Activated T-helper 17 cell treated with anti-CD3 and anti-CD28 coated beads, Interleukin-2, amount 50 U/mL, for 72 hours (primary cell): Measurements from ENCODE around the gene NKG7. TPM values are rescaled to one million over a fixed set of nuclear protein-coding genes. Genes with fewer than 3 reads are reported as not detected.

Source experiments
- ATAC-seq: fragments of 150-1000 bp; cut with Tn5 transposase; replicated peaks from 2 replicates; pipeline ENCODE4 v1.10.0; 2021; ENCODE audit warnings: mild to moderate bottlenecking, moderate library complexity
- H3K27ac Mint-ChIP-seq: one replicate; pipeline ENCODE4 v1.8.0; 2022; ENCODE audit warnings: mixed read lengths
- H3K27me3 Mint-ChIP-seq: one replicate; pipeline ENCODE4 v1.8.0; 2022; ENCODE audit warnings: mixed read lengths
- H3K36me3 Mint-ChIP-seq: one replicate; pipeline ENCODE4 v1.8.0; 2022; ENCODE audit warnings: low read depth, mild to moderate bottlenecking, mixed read lengths
- H3K4me1 Mint-ChIP-seq: one replicate; pipeline ENCODE4 v1.8.0; 2022; ENCODE audit warnings: mixed read lengths
- H3K4me3 Mint-ChIP-seq: one replicate; pipeline ENCODE4 v1.8.0; 2022; ENCODE audit warnings: mild to moderate bottlenecking, mixed read lengths
- H3K9me3 Mint-ChIP-seq: one replicate; pipeline ENCODE4 v1.8.0; 2022; ENCODE audit warnings: mixed read lengths
- total RNA-seq, 2 donors: library from RNA; stranded (reverse); gene quantifications; one replicate each; pipeline ENCODE4 v1.2.3, GENCODE V29; 2022

NKG7 gene
- total RNA-seq, 2 donors from 2014 or later: 15.2 to 19.8 TPM

DNA sequence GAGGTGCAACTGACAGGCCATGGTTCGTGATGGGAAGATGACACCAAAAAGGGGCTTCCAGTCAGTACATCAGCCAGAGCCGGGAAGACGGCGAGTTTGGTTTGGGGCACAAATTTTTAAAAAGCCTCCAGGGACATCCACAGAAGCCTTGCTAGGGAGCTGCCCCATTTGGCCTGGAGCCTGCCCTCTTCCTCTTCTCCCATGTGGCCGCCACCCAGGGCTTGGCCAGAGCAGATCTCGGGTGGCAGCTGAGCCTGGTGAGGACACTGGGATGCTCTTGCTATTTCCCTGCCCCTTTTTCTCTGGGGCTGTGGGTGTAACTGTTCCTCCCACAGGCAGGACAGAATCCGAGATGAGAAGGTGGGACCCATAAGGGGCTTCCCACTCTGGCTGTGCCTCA, 14.5 kb downstream of the NKG7 start:
- Mint-ChIP-seq H3K4me1 (peaks cover 22% of the 10 kb centered on the region), H3K36me3 (peaks cover 6% of the 10 kb centered on the region), H3K9me3 (no peaks in the 10 kb centered on the region), H3K4me3 (no peak overlapping the region), H3K27me3 (no peaks in the 10 kb centered on the region), H3K27ac (no peak overlapping the region)
- no peak for ATAC-seq

DNA sequence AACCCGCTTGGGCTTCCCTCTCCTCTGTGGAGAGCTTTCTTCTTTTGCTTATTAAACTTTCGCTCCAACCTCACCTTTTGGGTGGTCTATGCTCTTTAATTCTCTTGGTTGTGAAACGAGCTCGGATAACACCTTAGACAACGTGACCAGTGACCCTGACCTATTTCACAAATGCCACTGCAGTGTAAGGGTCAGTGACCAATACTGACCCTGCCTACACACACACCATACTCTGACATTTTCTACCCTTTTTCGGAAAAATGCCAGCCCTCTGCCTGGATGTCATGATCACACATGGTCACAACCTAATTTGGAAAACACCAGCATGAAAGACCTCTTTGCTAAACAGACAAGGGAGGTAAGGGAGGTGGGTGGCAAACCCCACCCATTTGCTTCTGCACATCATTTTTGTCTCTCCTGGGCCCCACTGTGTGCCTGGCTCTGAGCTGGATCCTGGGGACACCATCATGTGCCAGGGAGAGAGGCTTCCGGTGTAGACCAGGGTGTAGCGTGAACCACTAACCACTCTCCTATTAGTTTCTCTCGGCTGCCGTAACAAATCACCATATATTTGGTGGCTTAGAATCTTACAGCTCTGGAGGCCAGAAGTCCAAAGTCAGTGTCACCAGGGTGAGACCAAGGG, 16.2 kb downstream of the NKG7 start:
- ATAC-seq: no peak
- H3K4me1 Mint-ChIP-seq: peaks cover 24% of the 10 kb centered on the region
- peaks cover 18% of the 10 kb centered on the region for H3K36me3 Mint-ChIP-seq

DNA sequence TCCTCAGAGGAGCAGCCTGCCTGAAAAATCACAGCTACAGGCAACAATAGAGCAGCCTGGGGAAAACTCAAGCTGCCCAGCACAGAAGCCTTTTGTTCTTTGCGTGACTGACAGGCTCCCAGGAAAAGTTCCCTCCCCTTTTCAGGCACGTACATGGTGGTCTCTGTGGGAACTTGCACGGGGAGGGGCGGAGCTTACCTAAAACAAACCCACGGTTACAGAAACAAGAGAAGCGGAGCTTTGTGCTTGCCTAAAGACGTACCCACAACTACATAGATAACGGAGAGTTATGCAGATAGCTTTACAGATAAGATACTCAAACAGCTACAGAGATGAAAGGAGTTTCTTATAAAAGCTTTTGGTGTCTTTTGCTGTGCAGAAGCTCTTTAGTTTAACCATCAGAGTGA, 17.7 kb downstream of the NKG7 start:
- H3K27me3 Mint-ChIP-seq: no peaks in the 10 kb centered on the region
- H3K4me1 Mint-ChIP-seq: peaks cover 24% of the 10 kb centered on the region
- peak overlapping the region; percentile 40 for H3K27ac Mint-ChIP-seq
- ATAC-seq: peak; percentile 37
- H3K36me3 Mint-ChIP-seq: peaks cover 28% of the 10 kb centered on the region
- peak overlapping the region; percentile 29 for H3K4me3 Mint-ChIP-seq
- no peaks in the 10 kb centered on the region for H3K9me3 Mint-ChIP-seq

More for the DNA sequence above, 16.2 kb downstream of the NKG7 start:
- Mint-ChIP-seq H3K9me3 (no peaks in the 10 kb centered on the region), H3K27ac (no peak overlapping the region), H3K27me3 (no peaks in the 10 kb centered on the region), H3K4me3 (no peak overlapping the region)

DNA sequence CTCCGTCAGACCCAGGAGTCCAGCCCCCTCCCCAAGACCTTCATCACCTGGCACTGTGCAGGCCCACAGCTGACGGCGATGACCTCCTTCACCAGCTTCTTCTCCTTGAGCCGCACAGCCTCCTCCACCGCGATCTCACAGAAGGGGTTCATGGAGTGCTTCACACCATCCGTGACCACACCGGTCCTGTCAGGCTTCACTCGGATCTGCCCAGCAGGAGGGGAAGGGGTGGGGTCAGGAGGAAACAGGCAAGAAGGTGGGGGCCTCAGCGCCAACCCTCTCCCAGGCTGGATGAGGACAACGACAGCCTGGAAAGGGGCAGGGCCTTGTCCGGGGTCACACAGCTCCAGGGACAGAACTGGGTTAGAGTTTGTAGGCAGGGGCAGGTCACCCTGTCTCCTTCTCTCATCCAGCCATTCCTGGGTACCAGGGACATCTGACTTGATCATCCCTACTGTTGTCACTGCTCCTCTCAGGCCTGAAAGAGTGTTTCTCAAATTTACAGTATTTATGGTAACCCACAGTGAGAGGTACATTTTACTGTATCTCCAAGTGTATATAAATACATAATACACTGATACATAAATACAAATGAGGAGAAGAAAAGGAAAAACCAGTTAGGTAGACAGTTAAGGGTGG, 18.2 kb downstream of the NKG7 start:
- Mint-ChIP-seq H3K27ac (peak overlapping the region; percentile 40), H3K36me3 (peaks cover 33% of the 10 kb centered on the region), H3K4me3 (peak overlapping the region; percentile 29), H3K4me1 (peaks cover 20% of the 10 kb centered on the region), H3K9me3 (no peaks in the 10 kb centered on the region), H3K27me3 (no peaks in the 10 kb centered on the region)
- ATAC-seq: no peak

DNA sequence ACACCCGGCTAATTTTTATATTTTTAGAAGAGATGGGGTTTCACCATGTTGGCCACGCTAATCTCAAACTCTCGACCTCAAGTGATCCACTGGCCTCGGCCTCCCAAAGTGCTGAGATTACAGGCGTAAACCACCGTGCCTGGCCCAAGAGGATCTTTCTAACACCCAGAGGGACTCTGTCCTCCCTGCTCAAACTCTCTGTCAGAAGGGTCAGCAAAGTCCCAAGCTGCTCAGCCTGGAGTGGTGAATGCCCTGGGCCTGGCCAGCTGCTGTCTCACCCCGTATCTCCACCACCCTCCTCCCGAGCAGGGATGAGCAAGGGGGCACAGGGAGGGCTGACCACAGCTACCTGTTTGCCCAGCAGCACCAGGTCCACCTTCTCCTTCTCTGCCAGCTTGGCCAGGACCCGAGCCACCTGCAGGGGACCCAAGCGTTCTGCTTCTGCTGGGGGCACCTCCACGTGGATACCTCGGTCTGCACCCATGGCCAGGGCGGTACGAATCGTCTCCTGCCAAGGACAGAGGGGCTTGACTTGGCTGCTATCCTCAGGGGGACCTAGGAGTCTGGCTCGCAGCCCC, 19.6 kb downstream of the NKG7 start:
- no peak for ATAC-seq
- H3K27me3 Mint-ChIP-seq: no peaks in the 10 kb centered on the region
- peaks cover 34% of the 10 kb centered on the region for H3K36me3 Mint-ChIP-seq
- peaks cover 20% of the 10 kb centered on the region for H3K4me1 Mint-ChIP-seq
- H3K4me3 Mint-ChIP-seq: no peak overlapping the region
- H3K27ac Mint-ChIP-seq: peak overlapping the region; percentile 54
- no peaks in the 10 kb centered on the region for H3K9me3 Mint-ChIP-seq

DNA sequence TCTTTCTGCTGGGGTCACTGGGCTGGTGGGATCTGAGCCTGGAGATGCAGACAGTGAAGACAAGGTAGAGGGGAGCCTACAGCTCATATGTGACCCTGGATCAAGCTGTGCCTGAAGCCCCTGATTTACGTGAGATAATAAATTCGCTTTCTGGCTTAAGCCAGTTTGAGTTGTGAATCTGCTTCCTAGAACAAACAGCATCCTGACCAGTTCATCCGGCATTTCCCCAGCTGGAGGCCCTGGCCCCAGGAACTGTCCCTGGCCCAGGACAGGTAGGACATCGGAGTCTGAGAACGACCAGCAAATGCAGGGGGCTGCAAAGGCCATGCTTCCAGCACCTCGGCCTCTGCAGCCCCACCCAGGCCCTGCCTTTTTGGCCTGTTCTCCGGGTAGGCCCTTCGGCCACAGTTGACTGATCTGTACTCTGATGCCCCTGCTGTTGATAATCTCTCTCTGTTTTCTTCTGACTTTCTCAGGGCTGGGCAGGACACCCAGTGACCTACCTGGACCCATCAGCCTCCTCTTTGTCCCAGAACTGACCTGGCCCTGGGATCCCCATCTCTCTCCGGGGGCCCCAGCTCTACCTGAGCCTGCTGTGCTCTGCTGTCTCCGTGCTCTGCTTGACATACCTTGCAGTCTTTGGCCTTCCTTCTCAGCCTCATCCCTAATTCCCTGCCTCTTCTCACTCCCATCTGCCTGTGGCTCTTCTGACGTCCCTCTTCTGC, 21.0 kb downstream of the NKG7 start:
- no peaks in the 10 kb centered on the region for H3K9me3 Mint-ChIP-seq
- no peaks in the 10 kb centered on the region for H3K27me3 Mint-ChIP-seq
- peaks cover 45% of the 10 kb centered on the region for H3K36me3 Mint-ChIP-seq
- peak overlapping the region; percentile 54 for H3K27ac Mint-ChIP-seq
- H3K4me1 Mint-ChIP-seq: peaks cover 20% of the 10 kb centered on the region
- ATAC-seq: no peak
- H3K4me3 Mint-ChIP-seq: no peak overlapping the region

DNA sequence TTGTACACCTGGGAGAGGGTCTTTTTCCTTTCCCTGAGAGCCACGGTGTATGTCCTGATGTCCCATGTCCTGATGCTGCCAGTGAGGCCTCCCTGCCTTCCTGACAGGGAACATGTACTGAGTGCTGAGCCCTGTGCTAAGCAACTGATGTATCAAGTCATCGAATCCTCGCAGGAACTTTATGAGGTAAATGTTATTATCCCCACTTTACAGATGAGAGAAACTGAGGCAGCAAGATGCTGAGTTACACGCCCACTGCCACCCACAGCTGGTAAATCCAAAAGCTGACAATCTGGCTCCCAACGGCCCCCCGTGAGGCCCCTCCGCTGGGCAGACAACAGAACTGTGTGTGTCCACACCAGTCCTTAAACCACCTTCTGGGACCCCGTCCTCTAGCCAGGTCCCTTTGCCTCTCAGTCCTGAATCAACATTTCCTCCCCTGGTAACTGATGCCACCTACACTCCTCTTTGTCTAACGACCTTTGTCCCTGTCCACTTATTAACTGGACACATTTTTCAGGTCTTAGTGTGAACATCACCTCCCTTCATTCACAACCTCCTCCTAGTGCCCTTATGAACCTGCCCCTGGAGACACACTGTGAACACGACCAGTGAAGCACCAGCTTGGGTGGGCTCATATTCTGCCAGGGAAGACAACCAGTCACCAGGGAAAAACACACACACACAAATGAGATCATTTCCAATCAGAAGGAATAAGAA, 25.1 kb downstream of the NKG7 start:
- Mint-ChIP-seq H3K27ac (no peak overlapping the region), H3K4me3 (no peak overlapping the region), H3K36me3 (peaks cover 47% of the 10 kb centered on the region), H3K4me1 (peaks cover 6% of the 10 kb centered on the region), H3K27me3 (no peaks in the 10 kb centered on the region), H3K9me3 (no peaks in the 10 kb centered on the region)
- ATAC-seq: no peak

DNA sequence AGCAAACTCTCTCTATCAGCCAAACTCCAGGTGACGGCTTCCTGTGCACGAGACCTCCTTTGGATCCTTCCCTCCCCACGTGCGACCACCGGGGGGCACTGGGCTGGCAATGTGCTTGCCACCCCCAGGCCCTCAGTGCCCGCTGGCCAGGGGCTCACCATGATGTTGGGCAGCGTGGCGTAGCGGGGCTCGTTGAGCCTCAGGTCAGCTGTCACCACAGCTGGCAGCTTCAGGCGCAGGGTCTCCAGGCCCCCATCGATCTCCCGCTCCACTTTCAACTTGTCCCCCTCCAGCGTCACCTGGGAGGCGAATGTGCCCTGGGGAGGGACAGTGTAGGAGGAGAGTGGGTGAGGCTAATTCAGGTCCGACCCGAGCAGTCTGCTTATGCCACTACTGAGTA, 25.7 kb downstream of the NKG7 start:
- Mint-ChIP-seq H3K27me3 (no peaks in the 10 kb centered on the region), H3K36me3 (peaks cover 41% of the 10 kb centered on the region), H3K9me3 (no peaks in the 10 kb centered on the region), H3K4me3 (no peak overlapping the region), H3K4me1 (no peaks in the 10 kb centered on the region), H3K27ac (no peak overlapping the region)
- ATAC-seq: no peak

DNA sequence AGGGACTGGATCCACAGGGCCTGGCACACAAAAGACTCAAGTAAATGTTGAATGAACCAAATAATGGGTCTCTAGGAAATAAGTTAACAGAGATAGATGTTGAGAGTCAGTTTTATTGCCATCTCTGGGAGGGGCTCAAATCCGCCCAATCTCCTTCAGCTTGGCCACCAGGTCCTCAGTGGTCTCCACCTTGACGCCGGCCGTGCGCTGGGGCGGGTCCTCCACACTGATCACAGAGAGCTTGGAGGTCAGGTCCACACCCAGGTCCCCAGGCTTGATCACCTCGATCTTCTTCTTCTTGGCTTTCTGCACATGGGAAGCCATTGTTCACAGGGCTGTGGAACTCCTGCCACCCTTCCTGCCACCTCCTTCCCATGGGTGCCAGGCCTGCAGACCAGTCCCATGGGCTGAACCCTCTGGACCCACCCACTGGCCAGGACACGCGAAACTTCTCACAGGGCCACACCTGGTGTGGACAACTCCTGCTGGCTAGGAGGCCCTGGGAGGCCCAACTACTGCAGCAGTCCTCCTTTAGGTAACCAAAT, 27.3 kb downstream of the NKG7 start:
- no peak overlapping the region for H3K4me3 Mint-ChIP-seq
- ATAC-seq: no peak

DNA sequence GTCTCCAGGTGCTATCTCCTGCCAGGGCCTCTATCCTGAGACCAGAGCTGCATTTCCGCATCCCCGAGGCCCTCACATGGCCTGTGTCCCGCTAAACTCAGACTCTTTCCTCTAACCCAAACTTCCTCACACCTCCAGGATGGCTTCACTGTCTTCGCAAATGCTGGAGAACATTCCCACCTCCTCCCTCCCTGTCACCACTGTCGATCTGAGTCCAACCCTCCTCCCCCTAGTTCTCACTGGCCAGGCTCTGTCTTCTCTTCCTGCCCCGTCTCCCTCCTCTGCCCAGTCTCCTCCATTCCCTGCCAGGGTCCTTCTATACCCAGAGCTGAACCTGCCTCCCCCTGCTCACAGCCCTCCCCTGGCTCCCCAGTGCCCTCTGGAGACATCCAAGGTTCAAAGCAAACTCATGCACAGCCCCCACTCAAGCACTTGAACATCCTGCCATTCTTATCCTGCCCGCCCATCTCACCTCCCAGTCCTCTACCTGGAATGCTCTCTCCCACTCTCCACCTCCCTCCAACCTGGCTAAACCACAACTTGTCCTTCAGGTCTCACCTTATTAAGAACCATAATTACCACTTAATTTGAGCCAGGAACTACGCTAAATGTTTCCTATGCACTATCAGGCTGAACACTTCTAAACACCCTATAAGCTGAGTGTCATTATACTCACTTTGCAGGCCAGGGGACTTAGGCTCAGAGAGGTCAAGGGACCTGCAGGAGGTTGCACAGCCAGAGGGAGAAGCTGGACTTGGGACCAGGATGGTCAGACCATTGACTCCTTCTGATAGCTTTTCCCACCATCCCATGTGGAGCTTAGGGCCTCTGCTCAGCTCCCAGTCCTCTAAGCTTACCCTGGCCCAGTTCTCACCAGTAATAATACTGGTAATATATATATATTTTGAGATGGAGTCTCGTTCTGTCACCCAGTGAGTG, 29.6 kb downstream of the NKG7 start:
- H3K9me3 Mint-ChIP-seq: no peaks in the 10 kb centered on the region
- ATAC-seq: no peak
- no peaks in the 10 kb centered on the region for H3K27me3 Mint-ChIP-seq
- peaks cover 7% of the 10 kb centered on the region for H3K4me1 Mint-ChIP-seq
- peaks cover 21% of the 10 kb centered on the region for H3K36me3 Mint-ChIP-seq
- no peak overlapping the region for H3K4me3 Mint-ChIP-seq
- H3K27ac Mint-ChIP-seq: peak overlapping the region; percentile 67

More for the DNA sequence above, 27.3 kb downstream of the NKG7 start:
- Mint-ChIP-seq H3K4me1 (no peaks in the 10 kb centered on the region), H3K9me3 (no peaks in the 10 kb centered on the region), H3K27me3 (no peaks in the 10 kb centered on the region), H3K27ac (peak overlapping the region; percentile 15), H3K36me3 (peaks cover 31% of the 10 kb centered on the region)

DNA sequence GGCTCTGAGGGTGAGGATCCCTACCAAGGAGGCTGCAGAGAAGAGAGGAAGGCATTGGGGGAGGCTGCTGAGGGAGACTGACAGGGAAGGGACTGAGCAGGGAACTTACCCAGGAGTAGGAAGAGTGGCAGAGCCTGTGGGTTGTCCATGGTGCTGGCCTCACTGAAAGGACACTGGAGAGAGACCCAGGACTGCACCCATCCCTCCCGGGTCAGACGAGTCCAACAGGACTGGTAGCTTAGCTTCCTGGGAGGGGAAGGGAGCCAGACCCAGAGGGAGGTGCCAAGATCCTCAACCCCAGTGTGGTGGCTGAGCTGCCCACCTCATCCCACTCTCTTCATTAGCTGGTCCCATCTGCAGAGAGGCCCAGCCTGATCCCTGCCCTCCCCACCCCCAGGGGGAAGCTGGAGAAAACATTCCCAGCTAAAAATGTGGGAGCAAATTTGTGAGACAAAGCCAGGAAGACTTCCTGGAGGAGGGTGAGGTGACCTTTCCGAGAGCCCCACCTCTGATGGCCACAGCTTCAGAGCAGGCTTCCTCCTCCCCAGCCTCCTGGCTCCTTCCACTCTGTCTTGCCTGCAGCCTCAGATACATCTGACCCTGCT, 30.4 kb downstream of the NKG7 start, which contains the start of gene VSIG10L:
Gene VSIG10L (minus strand): TSS at position 164 of the 605 bp plus-strand sequence. CDS start 15 bp downstream, at position 149.
- Mint-ChIP-seq H3K4me3 (peak within 1 kb of the TSS; percentile 58), H3K27ac (peak within 1 kb of the TSS; percentile 67), H3K27me3 (no peaks in the 10 kb centered on the region), H3K9me3 (no peaks in the 10 kb centered on the region), H3K36me3 (peaks cover 15% of the 10 kb centered on the region), H3K4me1 (peaks cover 7% of the 10 kb centered on the region)
- no peak for ATAC-seq

DNA sequence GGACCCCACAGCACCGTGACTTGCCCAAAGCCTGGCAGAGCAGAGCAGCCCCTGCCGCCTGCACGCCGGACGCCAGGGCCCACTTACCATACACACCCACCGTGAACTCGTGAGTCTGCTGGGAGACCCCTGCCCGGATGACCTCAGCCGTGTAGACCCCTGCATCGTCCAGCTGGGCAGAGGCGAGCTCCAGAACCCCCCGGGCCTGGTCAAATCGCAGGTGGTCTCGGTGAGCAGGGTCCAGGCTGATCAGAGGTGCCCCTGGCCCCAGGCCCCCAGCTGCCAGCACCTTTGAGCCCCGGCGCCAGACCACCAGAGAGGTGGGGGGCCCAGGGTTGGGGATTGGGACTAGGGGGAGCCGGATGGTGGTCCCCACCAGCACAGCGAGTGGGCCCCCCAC, 31.4 kb downstream of the NKG7 start:
- H3K36me3 Mint-ChIP-seq: peaks cover 9% of the 10 kb centered on the region
- H3K27me3 Mint-ChIP-seq: no peaks in the 10 kb centered on the region
- H3K4me3 Mint-ChIP-seq: peak overlapping the region; percentile 58
- peaks cover 7% of the 10 kb centered on the region for H3K4me1 Mint-ChIP-seq
- no peak for ATAC-seq
- H3K9me3 Mint-ChIP-seq: no peaks in the 10 kb centered on the region
- peak overlapping the region; percentile 50 for H3K27ac Mint-ChIP-seq
